ENCODE results near the gene CNTN6. TPM values are rescaled to one million over a fixed set of nuclear protein-coding genes. Genes with fewer than 3 reads are reported as not detected.

The CNTN6 gene
- total and polyA plus RNA-seq, 10 donors = 0.07 to 0.35 TPM; not detected in 8

DNA sequence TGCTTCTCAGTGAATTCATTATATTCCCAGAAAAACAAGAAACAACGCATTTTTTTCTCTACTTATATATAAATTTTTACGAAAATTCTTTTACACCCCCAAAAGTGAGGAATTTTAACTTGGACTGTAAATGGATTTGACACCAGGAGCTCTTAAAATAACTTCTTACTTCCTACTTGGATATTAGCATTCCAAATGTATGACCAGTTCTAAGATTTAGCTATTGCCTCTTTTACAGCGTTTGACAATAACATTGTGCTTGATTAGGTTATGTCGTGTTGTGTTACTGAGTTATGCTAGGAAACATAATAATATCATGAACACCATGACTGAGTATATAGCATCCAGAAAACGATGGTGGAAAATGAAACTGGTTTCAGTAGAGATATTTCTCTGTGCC, 177.0 kb downstream of the CNTN6 start:
- Histone ChIP-seq H3K4me1 (peaks cover 0 to 4% (median 0%) of the 10 kb centered on the region in 6 donors), H3K4me3 (no peak overlapping the region), H3K9me3 (peaks cover 0 to 24% (median 0%) of the 10 kb centered on the region in 8 donors), H3K27me3 (replicated peaks in 1 of 7) (no peaks in the 10 kb centered on the region), H3K36me3 (no peaks in the 10 kb centered on the region), H3K27ac (no peak overlapping the region)
- no peak for DNase-seq
- 71 to 83% (median 72%) methylated on average over 5 of the region's 5 CpGs for WGBS, 5 donors
- TF ChIP-seq POLR2A (IDR thresholded peaks at IDR 0.05) = no peak
- TF ChIP-seq POLR2AphosphoS5 (IDR thresholded peaks at IDR 0.05) = no peak
- TF ChIP-seq, protein P1, sequence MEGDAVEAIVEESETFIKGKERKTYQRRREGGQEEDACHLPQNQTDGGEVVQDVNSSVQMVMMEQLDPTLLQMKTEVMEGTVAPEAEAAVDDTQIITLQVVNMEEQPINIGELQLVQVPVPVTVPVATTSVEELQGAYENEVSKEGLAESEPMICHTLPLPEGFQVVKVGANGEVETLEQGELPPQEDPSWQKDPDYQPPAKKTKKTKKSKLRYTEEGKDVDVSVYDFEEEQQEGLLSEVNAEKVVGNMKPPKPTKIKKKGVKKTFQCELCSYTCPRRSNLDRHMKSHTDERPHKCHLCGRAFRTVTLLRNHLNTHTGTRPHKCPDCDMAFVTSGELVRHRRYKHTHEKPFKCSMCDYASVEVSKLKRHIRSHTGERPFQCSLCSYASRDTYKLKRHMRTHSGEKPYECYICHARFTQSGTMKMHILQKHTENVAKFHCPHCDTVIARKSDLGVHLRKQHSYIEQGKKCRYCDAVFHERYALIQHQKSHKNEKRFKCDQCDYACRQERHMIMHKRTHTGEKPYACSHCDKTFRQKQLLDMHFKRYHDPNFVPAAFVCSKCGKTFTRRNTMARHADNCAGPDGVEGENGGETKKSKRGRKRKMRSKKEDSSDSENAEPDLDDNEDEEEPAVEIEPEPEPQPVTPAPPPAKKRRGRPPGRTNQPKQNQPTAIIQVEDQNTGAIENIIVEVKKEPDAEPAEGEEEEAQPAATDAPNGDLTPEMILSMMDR (IDR thresholded peaks at IDR 0.05 in 8 of 11, conservative IDR thresholded peaks at IDR 0.05 in 3 of 11) = no peak
- intact Hi-C loops (cut with DNase I; ENCODE audit: low total_unique reads) = no loop called here

DNA sequence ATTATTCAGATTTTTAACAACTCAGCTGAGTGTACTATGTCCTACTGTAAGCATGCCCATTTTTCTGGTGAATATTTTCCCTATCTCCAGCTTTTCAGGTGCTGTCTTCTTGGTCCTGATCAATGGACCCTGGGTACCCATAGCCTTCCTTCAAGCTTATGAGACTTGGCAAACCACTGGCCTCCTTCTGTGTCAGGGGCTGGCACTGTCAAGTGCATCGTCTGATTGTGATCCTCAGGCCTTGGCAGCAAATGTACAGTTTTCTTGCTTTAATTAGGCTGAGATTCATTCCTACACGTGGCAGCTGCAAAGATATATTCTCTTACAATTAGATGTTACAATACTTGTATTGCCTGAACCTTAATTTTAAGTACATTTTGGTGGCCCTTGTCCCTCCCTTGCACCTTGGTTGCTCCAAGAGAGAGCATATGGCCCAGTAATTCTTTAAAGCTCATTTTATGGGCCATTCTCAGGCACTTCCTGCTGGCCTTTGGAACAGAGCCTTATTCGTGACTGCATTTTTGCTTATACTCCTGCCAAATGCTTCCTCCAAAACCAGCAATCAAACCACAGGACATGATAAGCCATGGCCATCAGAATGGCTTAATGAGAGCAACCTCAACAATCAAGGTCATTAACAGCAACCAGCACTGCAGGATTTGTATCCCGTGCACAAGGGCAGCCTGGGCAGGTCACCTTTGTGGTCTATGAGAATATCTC, 179.9 kb downstream of the CNTN6 start:
- WGBS, 5 donors = 53 to 74% (median 56%) methylated on average over 4 of the region's 4 CpGs
- H3K36me3 ChIP-seq = no peaks in the 10 kb centered on the region
- H3K27me3 ChIP-seq (replicated peaks in 1 of 7) = no peaks in the 10 kb centered on the region
- intact Hi-C loops (cut with DNase I; ENCODE audit: low total_unique reads) = no loop called here
- no peak for DNase-seq
- peaks cover 0 to 4% (median 0%) of the 10 kb centered on the region in 6 donors for H3K4me1 ChIP-seq
- peaks cover 0 to 24% (median 0%) of the 10 kb centered on the region in 8 donors for H3K9me3 ChIP-seq
- no peak overlapping the region for H3K4me3 ChIP-seq
- H3K27ac ChIP-seq = peak overlapping the region in 6 of 8 donors; percentile 26 to 75 (median 68)
- TF ChIP-seq, protein P1 (IDR thresholded peaks at IDR 0.05 in 8 of 11, conservative IDR thresholded peaks at IDR 0.05 in 3 of 11) = no peak
- peak in 1 of 3 donors; percentile 37 for TF ChIP-seq POLR2AphosphoS5 (IDR thresholded peaks at IDR 0.05)

DNA sequence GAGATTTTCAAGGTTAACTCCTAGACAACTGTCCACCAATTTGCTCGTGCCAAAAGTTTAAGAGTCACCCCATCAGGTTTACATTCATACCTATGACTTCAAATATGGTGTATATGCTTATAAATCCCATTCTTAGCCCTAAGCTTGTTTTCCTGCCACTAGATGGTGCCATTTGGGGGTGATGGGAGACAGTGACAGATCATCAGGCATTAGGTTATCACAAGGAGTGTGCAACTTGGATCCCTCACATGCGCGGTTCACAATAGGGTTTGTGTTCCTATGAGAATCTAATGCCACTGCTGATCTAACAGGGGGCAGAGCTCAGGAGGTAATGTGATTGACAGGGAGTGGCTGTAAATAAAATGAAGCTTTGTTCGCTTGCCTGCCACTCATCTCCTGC, 182.7 kb downstream of the CNTN6 start:
- WGBS, 5 donors = 72 to 90% (median 82%) methylated on average over 4 of the region's 4 CpGs
- Histone ChIP-seq H3K36me3 (no peaks in the 10 kb centered on the region), H3K9me3 (peaks cover 0 to 14% (median 0%) of the 10 kb centered on the region in 8 donors), H3K27ac (no peak overlapping the region), H3K4me1 (peaks cover 0 to 4% (median 0%) of the 10 kb centered on the region in 6 donors), H3K4me3 (no peak overlapping the region), H3K27me3 (replicated peaks in 1 of 7) (no peaks in the 10 kb centered on the region)
- intact Hi-C loops (cut with DNase I; ENCODE audit: low total_unique reads) = no loop called here
- TF ChIP-seq POLR2A (IDR thresholded peaks at IDR 0.05) (no peak), POLR2AphosphoS5 (IDR thresholded peaks at IDR 0.05) (no peak)
- TF ChIP-seq, protein P1 (IDR thresholded peaks at IDR 0.05 in 8 of 11, conservative IDR thresholded peaks at IDR 0.05 in 3 of 11) = peak in 5 of 11 experiments; percentile 8 to 16 (median 14)
- no peak for DNase-seq

DNA sequence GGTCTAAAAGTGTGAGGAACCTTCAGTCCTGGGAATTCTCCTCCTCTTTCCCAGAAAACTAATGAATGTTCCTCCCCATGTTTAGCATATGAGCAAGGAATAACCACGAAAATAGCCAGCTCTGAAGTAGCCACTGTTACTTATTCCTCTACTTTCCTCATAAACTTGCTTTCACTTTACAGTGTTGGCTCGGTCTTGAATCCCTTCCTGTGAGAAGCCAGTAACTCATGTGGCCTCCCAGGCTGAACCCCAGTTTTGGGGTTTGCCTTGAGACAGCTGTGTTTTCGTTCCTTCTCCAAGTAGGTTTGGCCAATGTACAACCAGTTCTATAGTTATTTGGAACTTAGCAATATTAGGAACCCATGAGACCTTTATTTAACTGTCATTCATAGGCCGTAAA, 195.0 kb downstream of the CNTN6 start:
- no peak for DNase-seq
- intact Hi-C loops (cut with DNase I; ENCODE audit: low total_unique reads) = no loop called here
- Histone ChIP-seq H3K36me3 (no peaks in the 10 kb centered on the region), H3K27me3 (replicated peaks in 1 of 7) (no peaks in the 10 kb centered on the region), H3K27ac (no peak overlapping the region), H3K4me3 (no peak overlapping the region), H3K9me3 (peaks cover 0 to 10% (median 0%) of the 10 kb centered on the region in 8 donors), H3K4me1 (no peaks in the 10 kb centered on the region)
- 75 to 86% (median 79%) methylated on average over 4 of the region's 4 CpGs for WGBS, 5 donors
- no peak for TF ChIP-seq POLR2A (IDR thresholded peaks at IDR 0.05)
- TF ChIP-seq, protein P1 (IDR thresholded peaks at IDR 0.05 in 8 of 11, conservative IDR thresholded peaks at IDR 0.05 in 3 of 11) = no peak
- TF ChIP-seq POLR2AphosphoS5 (IDR thresholded peaks at IDR 0.05) = no peak

Data from spleen (tissue), 11 donors.